ENCODE data around the gene CFAP61. TPM values are rescaled to one million over a fixed set of nuclear protein-coding genes. Genes with fewer than 3 reads are reported as not detected.

CFAP61 gene
- total RNA-seq, 1 donor from 2014 or later: not detected

Other genes with a start within 250 kb of the CFAP61 start
- 86.3 and 89.9 TPM in 2 replicates for gene NAA20, start 35.2 kb upstream of the CFAP61 start, total RNA-seq
- 23.9 and 24.1 TPM in 2 replicates for gene CRNKL1, start 66 bp upstream of the CFAP61 start, total RNA-seq